Endothelial cell of umbilical vein (primary cell): ENCODE measurements around the gene HSPB1. TPM values are rescaled to one million over a fixed set of nuclear protein-coding genes. Genes with fewer than 3 reads are reported as not detected.

ENCODE experiments used
- Bru-seq: library from RNA; stranded (reverse); fragments of 400-500 nt; gene quantifications from one replicate; lab custom pipeline; 2021; lab: Mats Ljungman, UMichigan
- BruChase-seq, 2 experiments: library from RNA; stranded (reverse); fragments of 400-500 nt; gene quantifications; one replicate each; lab custom pipeline; 2021; lab: Mats Ljungman, UMichigan
- BruUV-seq: library from RNA; stranded (reverse); fragments of 400-500 nt; replicated peaks from 2 replicates; lab custom pipeline; 2021; lab: Mats Ljungman, UMichigan
- CTCF ChIA-PET: fragments of 300-600, 350-600 bp; sonication (Branson Sonifier 250); formaldehyde crosslinking; loops from one replicate; lab custom pipeline; 2021; ENCODE audit warnings: antibody characterized with exemption, inconsistent platforms; lab: Charles Lee
- POLR2A ChIA-PET: fragments of 300-600, 350-600 bp; sonication (Branson Sonifier 250); formaldehyde crosslinking; loops from one replicate; lab custom pipeline; 2021; ENCODE audit warnings: antibody characterized with exemption, inconsistent platforms; lab: Charles Lee
- DNase-seq: peaks from one replicate; pipeline ENCODE4 v3.0.0-alpha.2; 2011; ENCODE audit warnings: low read depth, low spot score
- FAIRE-seq: peaks from 2 replicates; lab custom pipeline; 2011; peaks lifted over from hg19 to GRCh38; lab: Jason Lieb, UNC
- H2AFZ ChIP-seq: 2 replicates; pipeline ENCODE4 v1.6.0; 2012; ENCODE audit warnings: low read depth, low read length, control low read depth, inconsistent platforms
- H3K27ac ChIP-seq: 2 replicates; pipeline ENCODE4 v1.5.1; 2011; ENCODE audit warnings: low read depth, mild to moderate bottlenecking, control low read depth, low read length, moderate library complexity; ENCODE audit not compliant: insufficient read depth
- H3K27me3 ChIP-seq, 2 experiments: 2 replicates each; pipeline versions ENCODE4 v1.6.0 to v1.6.1; 2011; ENCODE audit warnings: low read length in 2 of 2, mixed read lengths in 1 of 2; ENCODE audit not compliant: control insufficient read depth in 2 of 2, insufficient read depth in 2 of 2
- H3K36me3 ChIP-seq, 2 experiments: 2 replicates in 1 of 2; 3 replicates in 1 of 2; pipeline ENCODE4 v1.5.1; 2011; ENCODE audit warnings: low read length in 2 of 2, mild to moderate bottlenecking in 1 of 2, moderate library complexity in 1 of 2; ENCODE audit not compliant: control insufficient read depth in 2 of 2, insufficient read depth in 2 of 2; ENCODE audit errors: extremely low read depth in 1 of 2
- H3K4me1 ChIP-seq: 3 replicates; pipeline ENCODE4 v1.5.1; 2011; ENCODE audit warnings: mild to moderate bottlenecking, low read length; ENCODE audit not compliant: control insufficient read depth, insufficient read depth; ENCODE audit errors: extremely low read depth
- H3K4me2 ChIP-seq: 2 replicates; pipeline ENCODE4 v1.6.1; 2011; ENCODE audit warnings: low read length, control low read depth, mixed read lengths; ENCODE audit not compliant: insufficient read depth
- H3K4me3 ChIP-seq, 3 experiments: fragments of 200-600 bp in 1 of 3; sonication (generic), shearing (Covaris generic) in 1 of 3; replicated peaks in 1 of 3; 2 replicates each; pipeline ENCODE4 v1.5.1; 2011 to 2016; ENCODE audit warnings: control low read depth in 3 of 3, low read length in 3 of 3, mild to moderate bottlenecking in 2 of 3, inconsistent platforms in 1 of 3, low read depth in 1 of 3, moderate library complexity in 1 of 3; ENCODE audit not compliant: insufficient read depth in 1 of 3
- H3K79me2 ChIP-seq: 2 replicates; pipeline ENCODE4 v1.6.0; 2012; ENCODE audit warnings: low read length, inconsistent platforms; ENCODE audit not compliant: control insufficient read depth, insufficient read depth
- H3K9ac ChIP-seq: replicated peaks from 2 replicates; pipeline ENCODE3; 2011; ENCODE audit warnings: low read length, control low read depth; ENCODE audit not compliant: insufficient read depth; ENCODE audit errors: extremely low read depth
- H3K9me1 ChIP-seq: replicated peaks from 3 replicates; pipeline ENCODE4 v1.6.0; 2011; ENCODE audit warnings: mild to moderate bottlenecking, low read length; ENCODE audit not compliant: control insufficient read depth, insufficient read depth; ENCODE audit errors: extremely low read depth
- H3K9me3 ChIP-seq: replicated peaks from 2 replicates; pipeline ENCODE4 v1.5.1; 2012; ENCODE audit warnings: low read length, inconsistent platforms; ENCODE audit not compliant: control insufficient read depth, insufficient read depth
- H4K20me1 ChIP-seq: replicated peaks from 2 replicates; pipeline ENCODE3; 2011; ENCODE audit warnings: mild to moderate bottlenecking, low read length; ENCODE audit not compliant: control insufficient read depth, insufficient read depth; ENCODE audit errors: extremely low read depth
- EZH2 ChIP-seq: IDR thresholded peaks from 2 replicates; pipeline ENCODE4 v1.6.1; 2012; ENCODE audit warnings: borderline replicate concordance, low read depth, mild to moderate bottlenecking, moderate library complexity, low read length, inconsistent platforms; ENCODE audit not compliant: severe bottlenecking
- FOS ChIP-seq: IDR thresholded peaks from 2 replicates; pipeline ENCODE4 v1.6.1; 2011; ENCODE audit warnings: mild to moderate bottlenecking, low read length, moderate library complexity, borderline replicate concordance; ENCODE audit not compliant: insufficient read depth
- GATA2 ChIP-seq: IDR thresholded peaks from 2 replicates; pipeline ENCODE4 v1.7.0; 2011; ENCODE audit warnings: low read depth, mild to moderate bottlenecking, moderate library complexity, mixed read lengths, low read length; ENCODE audit not compliant: insufficient read length, insufficient read depth
- JUN ChIP-seq: IDR thresholded peaks from 2 replicates; pipeline ENCODE4 v1.6.1; 2011; ENCODE audit warnings: borderline replicate concordance, low read depth; ENCODE audit not compliant: insufficient read length, insufficient read depth
- MAX ChIP-seq: IDR thresholded peaks from 2 replicates; pipeline ENCODE4 v1.6.1; 2011; ENCODE audit not compliant: insufficient read depth, insufficient read length
- MYC ChIP-seq: IDR thresholded peaks from one replicate; pipeline ENCODE4 v1.6.1; 2011; ENCODE audit warnings: mild to moderate bottlenecking, low read depth, low read length
- POLR2A ChIP-seq: IDR thresholded peaks from 2 replicates; pipeline ENCODE4 v1.6.1; 2012; ENCODE audit warnings: low read depth, mild to moderate bottlenecking, control low read depth, low read length
- POLR2AphosphoS5 ChIP-seq: IDR thresholded peaks from 2 replicates; pipeline ENCODE4 v1.6.1; 2012; ENCODE audit warnings: low read depth, mild to moderate bottlenecking, control low read depth, low read length, moderate library complexity; ENCODE audit not compliant: insufficient read depth
- dilution Hi-C: fragments of 300-500 bp; cut with MboI; formaldehyde crosslinking; loops from one replicate; pipeline ENCODE4 v1.15.0; 2019; ENCODE audit warnings: low sequenced_read_pairs; ENCODE audit not compliant: extremely low pct_ligation_motif_present
- intact Hi-C: fragments of 100-400 bp; cut with micrococcal nuclease; formaldehyde crosslinking; loops from one replicate; pipeline ENCODE4 v1.10.0; 2022
- long read RNA-seq: library from polyadenylated mRNA; stranded (forward); transcript quantifications from one replicate; pipeline ENCODE4 v2.0.0, GENCODE V29; 2021
- polyA minus RNA-seq, 3 experiments: library from RNA; depleted of rRNA, polyadenylated mRNA; stranded (reverse); fragments of >200 nt; gene quantifications; 1 replicate in 1 of 3; 2 replicates in 2 of 3; pipeline ENCODE4 v1.2.3, GENCODE V29; 2011
- polyA plus RNA-seq, 4 experiments: library from polyadenylated mRNA; depleted of rRNA in 3 of 4; stranded (reverse) in 3 of 4; unstranded in 1 of 4; fragments of >200 nt; gene quantifications; 2 replicates each; pipeline versions ENCODE4 v1.2.1 to v1.2.3, GENCODE V29; 2011 to 2012; ENCODE audit warnings: missing spikeins in 1 of 4
- total RNA-seq: library from RNA; stranded (reverse); gene quantifications from 2 replicates; pipeline ENCODE4 v1.2.3, GENCODE V29; 2021
- TF ChIP-seq, protein P1 (sequence below), 2 donors: IDR thresholded peaks; 1 replicate in 1 of 2; 2 replicates in 1 of 2; pipeline ENCODE4 v1.5.1; 2011; ENCODE audit warnings: low read length in 2 of 2, mild to moderate bottlenecking in 2 of 2, moderate library complexity in 2 of 2, control low read depth in 1 of 2, inconsistent platforms in 1 of 2, low read depth in 1 of 2; ENCODE audit not compliant: insufficient read depth in 1 of 2; ENCODE audit errors: extremely low read depth in 1 of 2

The HSPB1 gene
- total RNA-seq, result 1,711 and 1,748 TPM in 2 replicates
- polyA plus RNA-seq, result 3,130 and 5,305 TPM in 2 replicates
- polyA plus RNA-seq (2011; cell fraction: cytosol; rRNA removed), result 1,445 and 1,938 TPM in 2 replicates
- 390 and 520 TPM in 2 replicates for polyA plus RNA-seq (2011; cell fraction: nucleus; rRNA removed)
- 685 and 1,218 TPM in 2 replicates for polyA plus RNA-seq (2012)
- polyA minus RNA-seq, result 292 and 359 TPM in 2 replicates
- polyA minus RNA-seq (2011; cell fraction: cytosol; rRNA and poly(A)+ RNA removed), result 138 TPM
- polyA minus RNA-seq (2011; cell fraction: nucleus; rRNA and poly(A)+ RNA removed), result 63.3 and 204 TPM in 2 replicates
- Bru-seq, nascent RNA, result percentile 98 among the genes with signal in this experiment
- percentile 100 among the genes with signal in this experiment for BruChase-seq, experiment 1, labeled RNA remaining after a 6-hour chase
- BruChase-seq, experiment 2, labeled RNA remaining after a 2-hour chase, result percentile 98 among the genes with signal in this experiment
- long read RNA-seq, transcript HSPB1-201 (3 exons, 909 nt), result major isoform, 8,075 of 8,446 reads
- long read RNA-seq, transcript HSPB1-203 (2 exons, 1,455 nt), result minor isoform, 306 of 8,446 reads
- long read RNA-seq, partial matches to known transcripts, result 49 of 8,446 reads
- long read RNA-seq, other reads (novel, unspliced or antisense), result 15 of 8,446 reads

DNA sequence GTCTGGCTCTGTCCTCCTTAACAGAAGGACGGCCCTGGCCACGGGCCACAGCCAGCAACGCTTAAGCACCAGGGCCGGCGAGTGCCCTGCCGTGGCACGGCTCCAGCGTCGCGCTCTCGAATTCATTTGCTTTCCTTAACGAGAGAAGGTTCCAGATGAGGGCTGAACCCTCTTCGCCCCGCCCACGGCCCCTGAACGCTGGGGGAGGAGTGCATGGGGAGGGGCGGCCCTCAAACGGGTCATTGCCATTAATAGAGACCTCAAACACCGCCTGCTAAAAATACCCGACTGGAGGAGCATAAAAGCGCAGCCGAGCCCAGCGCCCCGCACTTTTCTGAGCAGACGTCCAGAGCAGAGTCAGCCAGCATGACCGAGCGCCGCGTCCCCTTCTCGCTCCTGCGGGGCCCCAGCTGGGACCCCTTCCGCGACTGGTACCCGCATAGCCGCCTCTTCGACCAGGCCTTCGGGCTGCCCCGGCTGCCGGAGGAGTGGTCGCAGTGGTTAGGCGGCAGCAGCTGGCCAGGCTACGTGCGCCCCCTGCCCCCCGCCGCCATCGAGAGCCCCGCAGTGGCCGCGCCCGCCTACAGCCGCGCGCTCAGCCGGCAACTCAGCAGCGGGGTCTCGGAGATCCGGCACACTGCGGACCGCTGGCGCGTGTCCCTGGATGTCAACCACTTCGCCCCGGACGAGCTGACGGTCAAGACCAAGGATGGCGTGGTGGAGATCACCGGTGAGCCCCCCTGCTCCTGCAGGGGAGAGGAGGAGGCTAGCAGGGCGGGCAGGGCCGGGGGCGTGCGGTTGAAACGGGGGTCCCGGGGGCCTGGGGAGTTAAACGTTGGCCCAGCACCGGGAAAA lies at the start of gene HSPB1:
HSPB1 (plus strand) TSS at position 327 of the 855 bp plus-strand sequence; CDS start at position 367, 40 bp downstream.
- POLR2A ChIA-PET, result interaction anchor here (1.2 to 2.8 kb wide), 3 partner anchors 8 to 12 kb away, joined by 5 to 55 read pairs (median 19); no protein-coding TSS in a partner anchor
- BruUV-seq, result TSS peak; percentile 82

GRCh38 chr7:76254781-76255180 lies 47.7 kb upstream of the HSPB1 start:
- DNase-seq, result no peak
- Histone ChIP-seq H3K36me3 (no peaks in the 10 kb centered on the region), H3K79me2 (no peaks in the 10 kb centered on the region), H3K27ac (no peak overlapping the region), H2AFZ (no peak overlapping the region), H3K9me3 (no peaks in the 10 kb centered on the region), H3K4me2 (no peak overlapping the region), H3K4me1 (no peaks in the 10 kb centered on the region), H3K9me1 (no peaks in the 10 kb centered on the region), H3K27me3 (peaks cover 2 to 6% of the 10 kb centered on the region in 2 experiments), H4K20me1 (no peaks in the 10 kb centered on the region), H3K4me3 (no peak overlapping the region), H3K9ac (no peak overlapping the region)
- ChIA-PET CTCF (interaction anchor here (0.6 to 2.1 kb wide), 7 partner anchors 8 to 76 kb away, joined by 3 to 15 read pairs (median 4); no protein-coding TSS in a partner anchor), POLR2A (no interaction called here)
- BruUV-seq, result no TSS peak
- FAIRE-seq, result no peak
- intact Hi-C loops (no loop called here), dilution Hi-C loops (no loop called here)
- no peak for TF ChIP-seq MYC
- no peak for TF ChIP-seq FOS
- TF ChIP-seq JUN, result no peak
- TF ChIP-seq, protein P1, sequence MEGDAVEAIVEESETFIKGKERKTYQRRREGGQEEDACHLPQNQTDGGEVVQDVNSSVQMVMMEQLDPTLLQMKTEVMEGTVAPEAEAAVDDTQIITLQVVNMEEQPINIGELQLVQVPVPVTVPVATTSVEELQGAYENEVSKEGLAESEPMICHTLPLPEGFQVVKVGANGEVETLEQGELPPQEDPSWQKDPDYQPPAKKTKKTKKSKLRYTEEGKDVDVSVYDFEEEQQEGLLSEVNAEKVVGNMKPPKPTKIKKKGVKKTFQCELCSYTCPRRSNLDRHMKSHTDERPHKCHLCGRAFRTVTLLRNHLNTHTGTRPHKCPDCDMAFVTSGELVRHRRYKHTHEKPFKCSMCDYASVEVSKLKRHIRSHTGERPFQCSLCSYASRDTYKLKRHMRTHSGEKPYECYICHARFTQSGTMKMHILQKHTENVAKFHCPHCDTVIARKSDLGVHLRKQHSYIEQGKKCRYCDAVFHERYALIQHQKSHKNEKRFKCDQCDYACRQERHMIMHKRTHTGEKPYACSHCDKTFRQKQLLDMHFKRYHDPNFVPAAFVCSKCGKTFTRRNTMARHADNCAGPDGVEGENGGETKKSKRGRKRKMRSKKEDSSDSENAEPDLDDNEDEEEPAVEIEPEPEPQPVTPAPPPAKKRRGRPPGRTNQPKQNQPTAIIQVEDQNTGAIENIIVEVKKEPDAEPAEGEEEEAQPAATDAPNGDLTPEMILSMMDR (IDR thresholded peaks at IDR 0.05; ENCODE audit: extremely low read depth in 1 of 2, insufficient read depth in 1 of 2, low read depth in 1 of 2, low read length in 2 of 2), result no peak
- no peak for TF ChIP-seq POLR2AphosphoS5
- TF ChIP-seq MAX, result no peak
- TF ChIP-seq EZH2, result no peak
- TF ChIP-seq GATA2, result no peak
- TF ChIP-seq POLR2A, result no peak

More for the DNA sequence above, at the start of gene HSPB1:
- peak within 1 kb of the TSS; percentile 79 to 97 (median 84) for H3K4me3 ChIP-seq
- H3K9me3 ChIP-seq, result no peaks in the 10 kb centered on the region
- peak within 1 kb of the TSS; percentile 87 for H3K9ac ChIP-seq
- H2AFZ ChIP-seq, result peak within 1 kb of the TSS; percentile 53
- peaks cover 19% of the 10 kb centered on the region for H3K4me1 ChIP-seq
- intact Hi-C loops (loop anchor here (1.0 kb wide), 2 partner anchors 8 to 12 kb away; no protein-coding TSS in a partner anchor), dilution Hi-C loops (no loop called here)
- no peaks in the 10 kb centered on the region for H4K20me1 ChIP-seq
- H3K36me3 ChIP-seq, result peaks cover 7 to 10% of the 10 kb centered on the region in 2 experiments
- H3K4me2 ChIP-seq, result peak within 1 kb of the TSS; percentile 54
- peaks cover 20% of the 10 kb centered on the region for H3K79me2 ChIP-seq
- no peaks in the 10 kb centered on the region for H3K9me1 ChIP-seq
- peak; percentile 98 for DNase-seq
- no peak for TF ChIP-seq JUN
- peak; percentile 100 for TF ChIP-seq POLR2AphosphoS5
- peak; percentile 99 for TF ChIP-seq POLR2A
- CTCF ChIA-PET, result interaction anchor here (1.0 to 2.6 kb wide), 3 partner anchors 11 to 12 kb away, joined by 6 to 30 read pairs (median 8); no protein-coding TSS in a partner anchor
- peak within 1 kb of the TSS; percentile 73 for H3K27ac ChIP-seq
- H3K27me3 ChIP-seq, result no peaks in the 10 kb centered on the region
- peak; percentile 98 for FAIRE-seq
